HG02943 (cell line): Measurements from ENCODE around the gene TSLP.
A peak's percentile ranks its signal among the peaks of the same experiment; 100 is the strongest.

Source experiments
- ATAC-seq: cut with Tn5 transposase; IDR thresholded peaks from one replicate; pipeline ENCODE4 v1.9.1; 2021; ENCODE audit warnings: mild to moderate bottlenecking, low read depth, moderate library complexity; ENCODE audit not compliant: unreplicated experiment

TSLP gene

GRCh38 chr5:111092062-111092853, 20.7 kb downstream of the TSLP start, which contains the start of gene WDR36:
Gene WDR36, plus strand, starts transcription at chr5:111092348. Its CDS starts 109 bp downstream, at chr5:111092457.
- ATAC-seq: peak; percentile 97

DNA sequence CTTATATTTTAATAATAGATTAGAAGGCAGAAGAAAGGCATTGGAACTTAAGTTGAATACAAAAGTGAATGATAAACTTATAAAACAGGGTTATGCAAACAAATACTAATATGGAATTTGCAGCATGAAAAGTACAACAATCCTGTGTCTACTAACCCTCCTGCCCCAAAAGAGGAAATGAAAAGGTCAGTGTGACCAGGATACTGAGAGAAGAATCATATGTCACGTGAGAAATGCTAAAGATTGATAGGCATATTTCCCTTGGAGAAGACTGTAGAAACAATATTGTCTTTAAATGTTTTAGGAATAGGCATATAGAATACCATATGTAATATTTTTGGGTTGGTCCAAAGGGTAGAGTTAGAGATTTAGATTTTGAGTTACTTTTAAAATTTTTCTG, 24.5 kb downstream of the TSLP start:
- no peak for ATAC-seq

- no peak for ATAC-seq
Measured at GRCh38 chr5:111099058-111099778, 27.7 kb downstream of the TSLP start.

GRCh38 chr5:111106320-111106948, 34.9 kb downstream of the TSLP start:
- no peak for ATAC-seq

GRCh38 chr5:111107371-111107770, 35.9 kb downstream of the TSLP start:
- ATAC-seq: no peak

DNA sequence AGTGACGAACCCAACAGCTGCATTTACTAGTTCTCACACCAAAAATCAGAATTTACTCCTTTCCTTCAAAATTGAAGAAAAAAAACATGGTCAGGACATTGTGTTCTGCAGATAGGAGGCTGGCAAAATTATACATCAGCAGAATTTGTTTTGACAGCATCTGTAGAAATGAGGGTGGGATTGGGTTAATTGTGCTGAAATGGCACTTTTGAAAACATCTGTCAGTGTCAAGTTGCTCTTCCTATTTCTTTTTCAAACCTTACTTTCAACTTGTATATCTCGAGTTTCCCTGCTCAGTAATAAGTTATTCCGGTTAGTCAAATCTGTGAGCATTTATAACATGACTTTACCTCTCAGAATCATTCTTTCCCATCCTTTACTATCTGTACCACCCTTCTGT, 40.4 kb downstream of the TSLP start:
- no peak for ATAC-seq

DNA sequence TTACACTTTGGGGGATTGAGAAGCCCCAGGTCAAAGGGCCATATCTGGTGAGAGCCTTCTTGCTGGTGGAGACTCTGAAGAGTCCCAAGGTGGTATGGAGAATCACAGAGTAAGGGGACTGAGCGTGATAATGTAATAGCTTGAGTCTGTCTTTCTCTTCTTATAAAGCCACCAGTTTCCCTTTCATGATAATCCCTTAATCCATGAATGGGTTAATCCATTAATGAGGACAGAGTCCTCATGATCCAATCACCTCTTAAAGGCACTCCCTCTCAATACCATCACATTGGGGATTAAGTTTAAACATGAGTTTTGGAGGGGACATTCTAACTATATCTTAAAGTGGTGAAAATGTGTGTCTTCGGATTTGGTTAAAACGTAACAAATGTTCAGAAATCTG, 42.2 kb downstream of the TSLP start:
- ATAC-seq: no peak

GRCh38 chr5:111115229-111115628, 43.7 kb downstream of the TSLP start:
- ATAC-seq: no peak

DNA sequence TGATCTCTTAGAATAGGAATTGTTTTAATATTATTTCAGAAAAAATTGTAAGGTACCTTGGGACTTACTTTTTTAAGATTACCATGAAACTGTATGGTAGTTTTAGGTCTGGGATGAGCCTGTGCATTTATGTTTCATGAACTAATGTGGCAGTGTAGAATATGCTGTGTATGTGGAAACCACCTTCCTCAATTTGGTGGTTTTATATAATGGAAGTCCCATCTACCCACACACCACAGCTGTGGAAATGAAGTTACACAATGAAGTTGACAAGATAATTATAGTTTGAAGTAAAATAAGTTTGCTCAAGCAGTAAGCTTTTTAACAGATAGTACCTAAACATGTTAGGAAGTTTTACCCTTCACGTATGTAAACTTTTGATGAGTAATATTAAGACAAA, 45.0 kb downstream of the TSLP start:
- no peak for ATAC-seq

DNA sequence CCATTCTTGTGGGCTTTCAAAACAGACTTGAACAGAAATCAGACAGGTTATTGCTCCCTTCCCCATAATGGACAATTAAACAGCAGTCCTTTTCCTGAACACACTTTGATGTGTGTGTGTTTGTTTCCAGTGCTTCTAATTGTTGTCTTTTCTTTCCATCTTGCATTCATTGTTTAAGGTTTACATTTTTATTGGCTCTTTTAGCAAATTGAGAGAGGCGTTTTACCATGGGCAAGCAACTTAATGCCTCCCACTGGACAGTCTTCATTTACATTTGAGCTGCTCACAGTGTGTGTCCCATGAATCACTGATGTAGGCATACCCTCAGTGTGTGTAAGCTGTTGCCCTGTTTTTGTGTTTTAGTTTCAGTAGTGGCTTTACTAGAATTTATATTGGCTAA, 45.6 kb downstream of the TSLP start:
- no peak for ATAC-seq

DNA sequence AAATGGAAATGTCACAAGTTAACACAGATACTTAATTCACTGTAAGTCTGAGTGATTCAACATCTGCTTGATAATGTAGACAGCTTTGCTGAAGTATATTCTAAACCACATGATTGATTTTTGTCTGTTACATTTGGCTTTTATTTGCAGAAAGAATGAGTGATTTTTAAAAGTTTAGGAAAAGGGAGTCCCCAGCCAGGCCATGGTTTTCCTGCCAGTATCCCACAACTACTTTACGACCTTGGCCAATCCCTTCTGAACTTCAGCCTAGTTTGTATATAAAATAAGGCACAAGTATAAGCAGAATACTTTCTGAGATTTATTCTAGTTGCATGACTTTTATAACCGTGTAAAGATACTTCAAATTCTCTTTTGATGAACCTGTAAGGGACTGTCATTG, 47.7 kb downstream of the TSLP start:
- no peak for ATAC-seq

DNA sequence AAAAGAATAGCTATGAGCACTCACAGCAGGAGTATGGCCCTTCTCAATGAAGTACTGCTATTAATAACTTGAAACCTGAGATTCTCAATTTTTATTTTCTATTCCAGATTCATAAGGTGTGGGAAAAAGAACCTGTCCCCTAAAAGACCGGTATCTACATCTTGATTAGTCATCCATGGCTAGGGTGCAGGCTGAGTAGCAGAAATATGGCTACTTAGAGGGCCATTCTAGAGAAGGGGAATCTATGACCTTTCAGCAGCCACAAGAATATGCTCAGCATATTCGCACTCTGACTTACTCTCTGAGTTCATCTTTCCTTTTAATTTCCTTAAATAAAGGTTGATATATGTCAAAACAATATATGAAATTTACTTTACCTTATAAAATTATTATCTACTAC, 48.3 kb downstream of the TSLP start:
- no peak for ATAC-seq

- ATAC-seq: no peak
Measured at GRCh38 chr5:111120911-111121310, 49.4 kb downstream of the TSLP start.

GRCh38 chr5:111121926-111122325, 50.4 kb downstream of the TSLP start:
- no peak for ATAC-seq

DNA sequence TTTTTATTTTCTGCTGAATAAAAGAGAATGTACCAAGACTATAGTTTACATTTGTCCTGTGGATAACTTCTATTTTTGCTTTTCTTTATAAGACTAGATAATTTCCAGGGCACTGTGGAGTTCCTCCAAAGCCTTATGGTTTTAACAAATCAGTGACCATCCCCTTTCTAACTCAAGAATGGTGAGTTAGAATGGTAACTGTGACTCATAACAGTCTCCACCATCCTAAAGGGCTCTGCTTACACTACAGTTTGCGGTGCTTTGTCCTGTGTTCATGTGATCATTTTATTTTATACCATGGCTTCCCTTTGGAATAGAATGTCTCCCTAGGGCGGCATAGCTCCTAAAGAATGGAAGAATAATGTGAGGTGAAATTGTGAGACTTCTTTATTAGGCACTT, 50.9 kb downstream of the TSLP start:
- no peak for ATAC-seq

- no peak for ATAC-seq
Measured at GRCh38 chr5:111124793-111125192, 53.3 kb downstream of the TSLP start.

DNA sequence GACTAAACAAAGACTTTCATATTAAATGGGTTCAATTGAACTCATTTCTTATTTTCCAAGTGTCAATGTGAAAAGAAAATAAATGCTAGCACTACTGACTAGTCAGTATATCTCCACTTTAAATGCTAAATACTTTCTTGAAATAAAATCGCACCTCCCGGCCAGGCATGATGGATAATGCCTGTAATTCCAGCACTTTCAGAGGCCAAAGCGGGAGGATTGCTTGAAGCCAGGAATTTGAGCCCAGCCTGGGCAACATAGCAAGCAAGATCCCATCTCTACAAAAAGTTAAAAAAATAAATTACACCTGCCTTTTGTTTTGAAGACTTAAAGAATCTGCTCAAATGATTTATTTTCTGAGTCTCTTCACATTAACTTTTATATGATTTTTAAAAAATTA, 55.4 kb downstream of the TSLP start:
- ATAC-seq: no peak
